GM18868 (cell line): ENCODE results near the gene C1orf35.

Source experiments
- ATAC-seq: cut with Tn5 transposase; IDR thresholded peaks from one replicate; pipeline ENCODE4 v1.9.1; 2021; ENCODE audit warnings: mild to moderate bottlenecking, moderate library complexity; ENCODE audit not compliant: unreplicated experiment

The C1orf35 gene

DNA sequence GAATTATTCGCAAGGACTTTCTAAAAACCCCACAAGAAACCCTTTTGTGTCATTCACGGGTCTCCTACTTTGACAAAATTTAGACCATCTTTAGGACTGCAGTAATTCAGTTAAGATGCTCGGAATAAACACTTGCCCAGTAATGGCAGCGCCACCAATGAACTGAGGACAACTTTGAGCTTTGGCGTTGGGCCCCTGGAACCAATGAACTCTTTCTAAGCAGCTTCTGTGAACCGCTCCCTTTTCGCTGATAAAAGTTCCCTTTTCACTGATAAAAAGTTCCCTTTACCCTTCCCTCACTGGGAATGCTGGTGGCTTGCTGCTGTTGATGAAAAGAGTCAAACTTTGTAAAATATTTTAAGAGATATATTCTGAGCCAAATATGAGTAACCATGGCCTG, 7.4 kb upstream of the C1orf35 start:
- ATAC-seq, result no peak

- peak; percentile 14 for ATAC-seq
Observed at GRCh38 chr1:228109962-228110488, 6.9 kb upstream of the C1orf35 start.

GRCh38 chr1:228109073-228109961, 6.2 kb upstream of the C1orf35 start, which contains the start of gene MRPL55:
MRPL55 (minus strand) TSS chr1:228109299; CDS start chr1:228108260, 1,039 bp downstream.
- ATAC-seq, result peak; percentile 86

DNA sequence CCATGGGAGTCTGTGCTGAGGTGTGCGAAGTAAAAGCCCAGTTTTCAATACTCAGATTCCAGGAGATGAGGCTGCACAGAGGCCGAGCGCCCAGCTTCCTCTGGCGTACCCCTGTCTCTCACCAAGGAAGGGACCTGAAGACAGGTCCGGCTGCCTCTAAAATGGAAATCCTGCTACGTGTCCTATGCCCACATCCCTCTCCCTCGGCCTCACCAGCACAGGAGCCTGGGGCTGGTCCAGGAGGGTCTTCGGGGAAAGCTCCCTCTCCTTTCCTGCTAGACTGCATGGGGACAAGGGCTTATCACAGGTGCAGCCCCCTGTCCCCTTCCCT, 5.6 kb upstream of the C1orf35 start:
- no peak for ATAC-seq

DNA sequence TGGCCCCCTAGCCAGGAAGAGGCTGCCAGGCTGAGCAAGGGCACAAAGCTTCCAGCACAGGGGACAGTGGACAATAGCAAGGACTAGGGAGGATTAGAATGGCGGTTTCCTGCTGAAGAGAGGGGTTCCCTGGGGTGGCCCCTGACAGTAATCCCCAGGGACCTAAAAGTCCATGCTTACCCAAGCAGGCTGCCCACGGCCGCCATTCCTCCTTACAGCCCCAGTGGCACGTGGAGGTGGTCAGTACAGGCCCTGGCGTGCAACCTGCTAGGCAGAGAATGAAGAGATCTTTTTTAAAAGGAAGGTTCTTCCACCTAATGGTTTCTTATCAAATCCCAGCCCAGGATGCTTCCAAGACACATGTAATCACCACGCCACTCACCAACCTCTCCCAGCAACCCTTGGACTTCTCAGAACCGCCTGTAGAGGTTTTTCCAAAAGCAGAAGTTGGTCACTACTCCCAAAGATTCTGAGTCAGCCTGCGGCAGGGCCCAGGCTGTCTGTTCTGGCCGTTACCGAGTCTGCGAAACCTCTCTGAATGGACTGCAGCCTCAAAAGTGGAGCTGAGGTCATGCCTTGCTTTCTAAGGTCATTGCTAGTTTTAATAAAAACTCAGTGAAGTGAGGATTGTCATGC, 5.0 kb upstream of the C1orf35 start:
- no peak for ATAC-seq

GRCh38 chr1:228107636-228108035, 4.5 kb upstream of the C1orf35 start:
- no peak for ATAC-seq

DNA sequence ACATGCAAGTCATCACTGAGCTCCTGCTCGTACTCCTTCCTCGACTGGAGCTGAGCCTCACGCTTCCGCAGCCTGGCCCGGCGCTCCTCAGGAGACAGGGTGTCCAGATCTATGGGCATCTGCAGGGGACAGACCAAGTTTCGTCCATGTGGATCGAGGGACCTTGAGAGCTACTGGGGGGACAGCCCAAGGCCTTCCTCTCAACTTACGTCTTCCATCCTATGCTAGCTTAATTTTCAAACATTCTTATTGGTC, 3.6 kb upstream of the C1orf35 start:
- no peak for ATAC-seq

- no peak for ATAC-seq
Observed at GRCh38 chr1:228105996-228106799, 3.1 kb upstream of the C1orf35 start.

- ATAC-seq, result no peak
Observed at GRCh38 chr1:228105270-228105995, 2.3 kb upstream of the C1orf35 start.

DNA sequence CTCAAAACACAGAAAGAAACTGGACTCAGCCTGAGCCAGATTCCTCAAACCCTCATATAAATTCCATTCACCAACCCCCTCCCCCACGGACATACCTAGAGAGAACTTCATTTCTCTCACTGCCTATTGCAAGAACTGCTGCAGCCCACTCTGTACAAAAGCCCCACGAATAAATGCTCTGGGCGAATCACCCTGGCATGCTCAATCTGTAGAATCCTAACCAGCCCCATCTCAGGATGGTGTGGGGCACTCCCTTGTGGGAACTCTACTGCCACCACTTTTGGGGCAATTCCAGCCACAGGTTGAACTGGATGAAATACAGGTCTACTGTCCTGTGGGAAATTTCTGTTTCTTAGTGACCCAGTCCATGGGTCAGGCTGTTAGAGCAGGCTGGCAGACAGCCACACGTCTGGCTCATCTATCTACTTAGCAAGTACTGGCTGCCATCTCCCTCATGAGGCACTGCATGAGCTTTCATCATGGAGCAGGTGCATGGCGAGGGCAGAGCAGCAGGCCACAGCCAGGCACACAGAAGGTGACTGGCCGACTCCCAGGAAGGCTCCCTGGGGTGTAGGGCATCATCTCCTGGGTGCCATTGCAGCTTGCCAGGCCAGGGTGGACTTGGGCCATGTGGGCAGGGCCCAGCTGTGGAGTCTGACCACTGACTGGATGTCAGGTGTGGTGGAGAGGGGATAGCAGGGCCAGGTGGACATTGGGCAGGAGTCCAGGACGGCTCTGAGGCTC, 1.6 kb upstream of the C1orf35 start:
- no peak for ATAC-seq

GRCh38 chr1:228101994-228102790, 933 bp downstream of the C1orf35 start:
- peak; percentile 32 for ATAC-seq

DNA sequence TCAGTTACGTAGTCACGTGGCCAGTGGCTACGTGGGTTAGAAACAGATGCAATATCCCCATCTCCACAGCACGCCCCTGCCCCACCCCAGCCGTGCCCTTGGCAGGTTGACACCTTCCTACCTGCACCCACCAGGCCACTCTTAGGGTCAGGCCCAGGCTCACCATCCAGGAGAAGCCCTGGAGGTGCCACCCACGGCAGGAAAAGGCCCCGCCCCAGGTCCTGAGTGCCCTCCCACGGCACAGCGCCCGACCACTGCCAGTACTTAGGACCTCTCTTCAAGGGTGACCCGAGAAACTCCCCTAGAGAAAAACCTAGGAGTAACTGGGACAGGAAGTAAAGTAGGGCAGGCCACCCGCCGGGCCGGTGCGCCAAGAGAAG, 1.5 kb downstream of the C1orf35 start:
- ATAC-seq, result no peak

- ATAC-seq, result no peak
Observed at GRCh38 chr1:228100822-228101613, 2.1 kb downstream of the C1orf35 start.

GRCh38 chr1:228099331-228099732, 3.8 kb downstream of the C1orf35 start:
- no peak for ATAC-seq

DNA sequence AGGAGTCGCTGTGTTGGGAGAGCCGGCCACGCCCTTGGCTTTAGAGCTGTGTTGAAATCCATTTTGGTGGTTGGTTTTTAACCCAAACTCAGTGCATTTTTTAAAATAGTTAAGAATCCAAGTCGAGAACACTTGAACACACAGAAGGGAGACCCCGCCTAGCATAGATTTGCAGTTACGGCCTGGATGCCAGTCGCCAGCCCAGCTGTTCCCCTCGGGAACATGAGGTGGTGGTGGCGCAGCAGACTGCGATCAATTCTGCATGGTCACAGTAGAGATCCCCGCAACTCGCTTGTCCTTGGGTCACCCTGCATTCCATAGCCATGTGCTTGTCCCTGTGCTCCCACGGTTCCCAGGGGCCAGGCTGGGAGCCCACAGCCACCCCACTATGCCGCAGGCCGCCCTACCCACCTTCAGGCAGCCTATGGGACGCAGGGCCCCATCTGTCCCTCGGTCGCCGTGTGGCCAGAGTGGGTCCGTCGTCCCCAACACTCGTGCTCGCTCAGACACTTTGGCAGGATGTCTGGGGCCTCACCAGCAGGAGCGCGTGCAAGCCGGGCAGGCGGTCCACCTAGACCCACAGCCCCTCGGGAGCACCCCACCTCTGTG, 4.7 kb downstream of the C1orf35 start:
- ATAC-seq, result no peak

DNA sequence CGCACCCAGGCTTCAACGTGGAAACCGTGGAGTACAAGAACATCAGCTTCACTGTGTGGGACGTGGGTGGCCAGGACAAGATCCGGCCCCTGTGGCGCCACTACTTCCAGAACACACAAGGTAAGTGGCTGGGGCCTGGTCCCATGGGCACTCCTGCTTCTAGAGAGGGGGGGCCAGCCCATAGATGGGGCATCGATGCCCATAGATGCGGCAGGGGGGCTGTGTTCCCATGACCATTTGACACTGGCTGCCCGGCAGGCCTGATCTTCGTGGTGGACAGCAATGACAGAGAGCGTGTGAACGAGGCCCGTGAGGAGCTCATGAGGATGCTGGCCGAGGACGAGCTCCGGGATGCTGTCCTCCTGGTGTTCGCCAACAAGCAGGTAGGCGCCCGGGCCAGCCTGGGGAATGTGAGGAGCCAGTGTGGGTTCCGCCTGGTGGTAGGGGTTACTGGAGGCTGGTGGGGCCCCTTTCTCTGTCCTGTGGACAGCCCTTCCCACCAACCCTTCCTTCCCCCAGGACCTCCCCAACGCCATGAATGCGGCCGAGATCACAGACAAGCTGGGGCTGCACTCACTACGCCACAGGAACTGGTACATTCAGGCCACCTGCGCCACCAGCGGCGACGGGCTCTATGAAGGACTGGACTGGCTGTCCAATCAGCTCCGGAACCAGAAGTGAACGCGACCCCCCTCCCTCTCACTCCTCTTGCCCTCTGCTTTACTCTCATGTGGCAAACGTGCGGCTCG, 5.6 kb downstream of the C1orf35 start:
- ATAC-seq, result no peak
